Activated naive CD4-positive, alpha-beta T cell treated with anti-CD3 and anti-CD28 coated beads, Interleukin-2, amount 50 U/mL, for 72 hours (primary cell): ENCODE data around the gene LRIT2. TPM values are rescaled to one million over a fixed set of nuclear protein-coding genes. Genes with fewer than 3 reads are reported as not detected.

ENCODE experiments used
- ATAC-seq, 2 donors: fragments of 150-1000 bp; cut with Tn5 transposase; 2 replicates each; pipeline ENCODE4 v1.10.0; 2021; ENCODE audit warnings: mild to moderate bottlenecking in 2 of 2, moderate library complexity in 2 of 2
- DNase-seq, 2 donors: peaks; one replicate each; pipeline ENCODE4 v3.0.0; 2021 to 2022; ENCODE audit warnings: low spot score in 2 of 2
- H3K27ac Mint-ChIP-seq, 2 donors: one replicate each; pipeline ENCODE4 v1.8.0; 2022; ENCODE audit warnings: mild to moderate bottlenecking in 2 of 2, mixed read lengths in 2 of 2
- H3K36me3 Mint-ChIP-seq, 2 donors: one replicate each; pipeline ENCODE4 v1.8.0; 2022; ENCODE audit warnings: mixed read lengths in 2 of 2
- H3K9me3 Mint-ChIP-seq, 2 donors: one replicate each; pipeline ENCODE4 v1.8.0; 2022; ENCODE audit warnings: mixed read lengths in 2 of 2
- total RNA-seq, 2 donors: library from RNA; stranded (reverse); gene quantifications; one replicate each; pipeline ENCODE4 v1.2.3, GENCODE V29; 2022

Gene LRIT2
- total RNA-seq, 2 donors from 2014 or later, result not detected

DNA sequence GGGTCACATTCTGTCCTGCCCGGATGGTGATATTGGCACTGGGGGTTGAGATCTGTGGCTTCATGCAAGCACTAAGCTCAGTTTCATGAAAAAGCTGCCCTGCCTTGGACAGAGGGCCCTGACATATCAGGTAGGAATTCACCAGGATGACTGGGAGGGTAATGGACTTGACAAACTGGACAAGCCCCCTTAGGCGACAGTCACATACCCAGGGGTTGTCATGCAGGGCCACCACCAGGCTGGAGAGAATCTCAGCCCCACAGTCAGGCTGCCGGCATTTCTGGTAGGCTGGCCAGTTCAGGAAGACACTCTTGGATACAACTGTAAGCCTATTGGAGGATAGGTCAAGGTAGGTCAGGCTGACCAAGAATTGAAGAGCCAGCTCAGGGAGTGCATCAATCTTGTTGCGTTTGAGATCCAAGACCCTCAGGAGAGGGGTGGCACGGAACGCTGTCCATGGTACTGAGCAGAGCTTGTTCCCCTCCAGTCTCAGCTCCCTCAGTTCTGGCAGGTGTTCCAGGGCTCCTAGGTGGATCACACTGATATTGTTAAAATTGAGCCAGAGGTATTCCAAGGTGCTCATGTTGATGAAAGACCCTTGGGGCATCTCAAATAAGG lies 824 bp downstream of the LRIT2 start:
- Mint-ChIP-seq H3K27ac (no peak overlapping the region), H3K9me3 (peaks cover 1 to 2% of the 10 kb centered on the region in 2 donors), H3K36me3 (peaks cover under 1% of the 10 kb centered on the region in 2 donors)
- DNase-seq, result no peak
- no peak for ATAC-seq

- DNase-seq, result no peak
- Mint-ChIP-seq H3K27ac (no peak overlapping the region), H3K36me3 (peaks cover 5 to 6% of the 10 kb centered on the region in 2 donors), H3K9me3 (peaks cover 6% of the 10 kb centered on the region in 2 donors)
- ATAC-seq, result no peak
Measured at GRCh38 chr10:84221916-84222315, 3.4 kb downstream of the LRIT2 start.

DNA sequence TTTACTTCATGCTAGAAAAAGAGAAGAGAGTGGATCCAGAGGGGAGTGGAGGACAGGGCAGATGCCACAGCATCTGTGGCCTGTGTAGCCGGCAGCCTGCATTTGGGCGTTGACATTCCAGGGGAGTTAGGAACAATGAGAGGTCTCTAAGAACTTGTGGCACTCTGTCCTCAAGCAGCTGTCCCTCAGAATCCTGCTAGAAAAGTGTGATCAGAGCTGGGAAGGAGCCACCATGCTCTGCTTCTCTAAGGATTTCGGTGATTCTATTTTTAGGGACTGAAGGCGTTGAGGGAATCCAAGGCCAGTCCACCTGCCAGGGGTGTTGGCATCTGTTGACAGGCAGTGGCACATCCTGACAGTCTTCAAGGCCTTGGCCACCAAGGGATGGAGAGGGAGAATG lies 7.6 kb downstream of the LRIT2 start:
- H3K9me3 Mint-ChIP-seq, result peaks cover 6% of the 10 kb centered on the region in 2 donors
- no peak overlapping the region for H3K27ac Mint-ChIP-seq
- DNase-seq (no peak), ATAC-seq (no peak)
- peaks cover 5 to 6% of the 10 kb centered on the region in 2 donors for H3K36me3 Mint-ChIP-seq

GRCh38 chr10:84216834-84217233 lies 8.5 kb downstream of the LRIT2 start:
- H3K36me3 Mint-ChIP-seq, result peaks cover 5 to 6% of the 10 kb centered on the region in 2 donors
- H3K9me3 Mint-ChIP-seq, result peaks cover 6% of the 10 kb centered on the region in 2 donors
- DNase-seq (no peak), ATAC-seq (no peak)
- H3K27ac Mint-ChIP-seq, result no peak overlapping the region

- peaks cover 5 to 6% of the 10 kb centered on the region in 2 donors for H3K36me3 Mint-ChIP-seq
- peak; percentile 80 to 83 for ATAC-seq
- H3K9me3 Mint-ChIP-seq, result peaks cover 6% of the 10 kb centered on the region in 2 donors
- peak in 1 of 2 donors; percentile 64 for DNase-seq
- no peak overlapping the region for H3K27ac Mint-ChIP-seq
Measured at GRCh38 chr10:84214612-84215235, 10.6 kb downstream of the LRIT2 start.

DNA sequence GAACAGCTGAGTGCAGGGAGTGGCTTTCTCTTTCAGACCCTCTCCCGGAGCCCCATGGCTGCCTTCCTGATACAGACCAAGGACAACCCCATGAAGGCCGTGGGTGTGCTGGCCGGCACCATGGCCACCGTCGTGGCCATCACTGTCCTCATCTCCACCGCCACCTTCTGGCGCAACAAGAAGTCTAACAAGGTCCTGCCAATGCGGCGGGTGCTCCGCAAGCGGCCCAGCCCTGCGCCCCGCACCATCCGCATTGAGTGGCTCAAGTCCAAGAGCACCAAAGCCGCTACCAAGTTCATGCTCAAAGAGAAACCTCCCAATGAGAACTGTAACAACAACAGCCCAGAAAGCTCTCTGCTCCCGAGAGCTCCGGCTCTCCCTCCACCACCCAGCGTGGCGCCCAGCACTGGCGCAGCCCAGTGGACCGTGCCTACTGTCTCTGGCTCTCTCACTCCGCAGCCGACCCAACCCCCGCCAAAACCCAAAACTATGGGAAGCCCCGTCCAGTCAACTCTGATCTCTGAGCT lies 11.2 kb downstream of the LRIT2 start:
- H3K9me3 Mint-ChIP-seq, result peaks cover under 1% of the 10 kb centered on the region in 2 donors
- no peak for DNase-seq
- peak in 1 of 2 donors; percentile 33 for ATAC-seq
- H3K27ac Mint-ChIP-seq, result peak overlapping the region in 1 of 2 donors; percentile 44
- H3K36me3 Mint-ChIP-seq, result peaks cover 0 to 1% of the 10 kb centered on the region in 2 donors

GRCh38 chr10:84213076-84213475 lies 12.3 kb downstream of the LRIT2 start:
- Mint-ChIP-seq H3K27ac (no peak overlapping the region), H3K36me3 (no peaks in the 10 kb centered on the region), H3K9me3 (no peaks in the 10 kb centered on the region)
- ATAC-seq, result no peak
- no peak for DNase-seq

GRCh38 chr10:84212014-84212413 lies 13.3 kb downstream of the LRIT2 start:
- Mint-ChIP-seq H3K27ac (no peak overlapping the region), H3K36me3 (no peaks in the 10 kb centered on the region), H3K9me3 (no peaks in the 10 kb centered on the region)
- DNase-seq (no peak), ATAC-seq (no peak)

GRCh38 chr10:84211566-84211965 lies 13.8 kb downstream of the LRIT2 start:
- Mint-ChIP-seq H3K27ac (no peak overlapping the region), H3K36me3 (no peaks in the 10 kb centered on the region), H3K9me3 (no peaks in the 10 kb centered on the region)
- ATAC-seq (no peak), DNase-seq (no peak)

GRCh38 chr10:84208023-84208422 lies 17.3 kb downstream of the LRIT2 start:
- Mint-ChIP-seq H3K36me3 (no peaks in the 10 kb centered on the region), H3K9me3 (no peaks in the 10 kb centered on the region), H3K27ac (no peak overlapping the region)
- ATAC-seq (no peak), DNase-seq (no peak)

GRCh38 chr10:84205853-84206525 lies 19.4 kb downstream of the LRIT2 start:
- no peaks in the 10 kb centered on the region for H3K36me3 Mint-ChIP-seq
- no peak overlapping the region for H3K27ac Mint-ChIP-seq
- ATAC-seq, result no peak

GRCh38 chr10:84205049-84205852 lies 20.1 kb downstream of the LRIT2 start:
- no peak overlapping the region for H3K27ac Mint-ChIP-seq
- H3K9me3 Mint-ChIP-seq, result no peaks in the 10 kb centered on the region
- H3K36me3 Mint-ChIP-seq, result no peaks in the 10 kb centered on the region
- DNase-seq, result peak in 1 of 2 donors; percentile 76
- peak; percentile 74 to 83 for ATAC-seq

More at GRCh38 chr10:84205853-84206525, 19.4 kb downstream of the LRIT2 start:
- DNase-seq, result no peak
- no peaks in the 10 kb centered on the region for H3K9me3 Mint-ChIP-seq

GRCh38 chr10:84204610-84205009 lies 20.7 kb downstream of the LRIT2 start:
- DNase-seq, result no peak
- no peak for ATAC-seq
- Mint-ChIP-seq H3K9me3 (no peaks in the 10 kb centered on the region), H3K36me3 (no peaks in the 10 kb centered on the region), H3K27ac (no peak overlapping the region)

- Mint-ChIP-seq H3K9me3 (no peaks in the 10 kb centered on the region), H3K27ac (no peak overlapping the region), H3K36me3 (no peaks in the 10 kb centered on the region)
- ATAC-seq (peak in 1 of 2 donors; percentile 37), DNase-seq (no peak)
Measured at GRCh38 chr10:84204122-84204521, 21.2 kb downstream of the LRIT2 start.

DNA sequence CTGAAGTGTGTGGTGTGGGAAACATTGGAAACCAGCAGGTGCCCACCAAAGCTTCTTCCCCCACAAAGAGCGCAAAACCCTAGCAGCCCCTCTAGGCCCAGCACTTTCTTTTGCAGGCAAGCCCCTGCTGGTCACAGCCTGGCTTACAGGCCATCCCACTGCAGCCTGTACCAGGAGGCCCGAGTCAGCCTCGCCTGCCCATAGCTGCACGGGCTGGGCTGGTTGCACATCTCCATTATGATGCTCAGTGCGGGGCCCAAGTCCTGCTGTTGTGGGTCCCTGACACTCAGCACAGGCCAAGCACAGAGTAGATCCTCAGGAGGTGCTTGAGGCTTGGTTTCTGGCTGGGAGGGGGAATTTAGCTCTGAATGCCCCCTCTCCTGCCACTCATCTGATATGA lies 23.0 kb downstream of the LRIT2 start:
- ATAC-seq (no peak), DNase-seq (no peak)
- no peaks in the 10 kb centered on the region for H3K9me3 Mint-ChIP-seq
- H3K27ac Mint-ChIP-seq, result no peak overlapping the region
- no peaks in the 10 kb centered on the region for H3K36me3 Mint-ChIP-seq

DNA sequence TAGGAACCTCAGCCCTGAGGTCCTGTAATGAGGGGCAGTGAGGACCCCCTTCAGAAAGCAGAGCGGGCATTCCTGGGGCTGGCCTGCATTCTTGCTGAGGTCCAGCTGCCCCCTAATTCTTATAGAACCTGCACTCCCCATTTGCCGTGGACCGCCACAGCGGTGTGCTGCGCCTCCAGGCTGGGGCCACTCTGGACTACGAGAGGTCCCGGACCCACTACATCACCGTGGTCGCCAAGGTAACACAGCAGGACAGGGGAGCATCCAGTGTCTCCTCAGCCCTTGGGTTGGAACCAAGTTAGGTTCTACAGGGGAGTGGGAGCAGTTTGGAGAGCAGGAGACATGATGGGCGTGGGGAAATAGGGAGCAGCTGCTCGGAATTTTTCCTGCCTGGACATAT lies 23.7 kb downstream of the LRIT2 start:
- Mint-ChIP-seq H3K36me3 (no peaks in the 10 kb centered on the region), H3K9me3 (no peaks in the 10 kb centered on the region), H3K27ac (no peak overlapping the region)
- DNase-seq, result no peak
- no peak for ATAC-seq

DNA sequence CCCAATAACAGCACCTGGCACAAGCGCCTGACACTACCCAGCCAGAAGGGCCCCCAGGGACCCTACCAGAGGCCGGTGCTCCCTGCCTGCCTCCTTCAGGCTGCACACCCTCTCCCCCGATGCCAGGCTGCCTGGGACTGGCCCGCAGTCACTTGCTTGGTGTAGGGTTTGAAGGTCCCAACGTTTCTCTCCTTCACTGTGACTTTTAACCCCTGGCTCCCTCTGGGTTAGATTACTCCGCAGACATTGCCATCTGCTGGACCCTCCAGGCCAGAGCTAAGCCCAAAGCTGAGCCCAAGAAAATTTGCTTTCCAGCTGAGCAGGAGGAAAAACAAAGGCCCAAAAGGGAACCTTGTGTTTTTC lies 24.1 kb downstream of the LRIT2 start:
- H3K36me3 Mint-ChIP-seq, result no peaks in the 10 kb centered on the region
- H3K27ac Mint-ChIP-seq, result no peak overlapping the region
- no peak for DNase-seq
- no peaks in the 10 kb centered on the region for H3K9me3 Mint-ChIP-seq
- no peak for ATAC-seq
